Measurements from ENCODE around the gene KANSL1L. TPM values are rescaled to one million over a fixed set of nuclear protein-coding genes. Genes with fewer than 3 reads are reported as not detected.

KANSL1L gene
- total and polyA plus RNA-seq, 2 donors (not counting 1 experiment from before 2014, with no cell fraction given): 7.3 to 26.1 TPM

GRCh38 chr2:209985874-209986273 is 185.3 kb downstream of the KANSL1L start:
- Histone ChIP-seq H3K36me3 (ENCODE audit: control insufficient read depth, insufficient read depth, low read length) (no peaks in the 10 kb centered on the region), H3K27ac (ENCODE audit: insufficient read depth, low read length) (no peak overlapping the region), H3K4me3 (replicated peaks in 1 of 4; ENCODE audit: control extremely low read depth in 1 of 4, insufficient read depth in 1 of 4, low read depth in 3 of 4, low read length in 4 of 4) (no peak overlapping the region), H3K79me2 (ENCODE audit: control insufficient read depth, insufficient read depth, low read length) (no peaks in the 10 kb centered on the region), H3K4me1 (ENCODE audit: control insufficient read depth, extremely low read depth, insufficient read depth, low read length) (no peaks in the 10 kb centered on the region), H4K20me1 (ENCODE audit: control insufficient read depth, extremely low read depth, insufficient read depth, low read length) (no peaks in the 10 kb centered on the region), H3K9ac (ENCODE audit: insufficient read depth, low read length) (no peak overlapping the region), H3K27me3 (ENCODE audit: control insufficient read depth, insufficient read depth, low read length) (no peaks in the 10 kb centered on the region), H3K9me3 (ENCODE audit: control insufficient read depth, insufficient read depth, low read depth, low read length) (no peaks in the 10 kb centered on the region), H3K4me2 (ENCODE audit: extremely low read depth, insufficient read depth, low read length) (no peak overlapping the region), H2AFZ (ENCODE audit: low read length) (no peak overlapping the region)
- TF ChIP-seq CTCF (conservative IDR thresholded peaks at IDR 0.05 in 1 of 2, IDR thresholded peaks at IDR 0.05 in 1 of 2; ENCODE audit: low read depth in 1 of 2, low read length in 2 of 2): no peak
- no peak for TF ChIP-seq EZH2 (IDR thresholded peaks at IDR 0.05; ENCODE audit: low read length, missing control alignments)
- DNase-seq (ENCODE audit: low read depth in 2 of 2): no peak

GRCh38 chr2:209984291-209984690 is 186.9 kb downstream of the KANSL1L start:
- Histone ChIP-seq H3K4me1 (ENCODE audit: control insufficient read depth, extremely low read depth, insufficient read depth, low read length) (no peaks in the 10 kb centered on the region), H3K4me3 (replicated peaks in 1 of 4; ENCODE audit: control extremely low read depth in 1 of 4, insufficient read depth in 1 of 4, low read depth in 3 of 4, low read length in 4 of 4) (no peak overlapping the region), H3K36me3 (ENCODE audit: control insufficient read depth, insufficient read depth, low read length) (no peaks in the 10 kb centered on the region), H2AFZ (ENCODE audit: low read length) (no peak overlapping the region), H3K27ac (ENCODE audit: insufficient read depth, low read length) (no peak overlapping the region), H4K20me1 (ENCODE audit: control insufficient read depth, extremely low read depth, insufficient read depth, low read length) (no peaks in the 10 kb centered on the region), H3K4me2 (ENCODE audit: extremely low read depth, insufficient read depth, low read length) (no peak overlapping the region), H3K27me3 (ENCODE audit: control insufficient read depth, insufficient read depth, low read length) (no peaks in the 10 kb centered on the region), H3K9ac (ENCODE audit: insufficient read depth, low read length) (no peak overlapping the region), H3K79me2 (ENCODE audit: control insufficient read depth, insufficient read depth, low read length) (no peaks in the 10 kb centered on the region), H3K9me3 (ENCODE audit: control insufficient read depth, insufficient read depth, low read depth, low read length) (no peaks in the 10 kb centered on the region)
- no peak for DNase-seq (ENCODE audit: low read depth in 2 of 2)
- TF ChIP-seq EZH2 (IDR thresholded peaks at IDR 0.05; ENCODE audit: low read length, missing control alignments) (no peak), CTCF (conservative IDR thresholded peaks at IDR 0.05 in 1 of 2, IDR thresholded peaks at IDR 0.05 in 1 of 2; ENCODE audit: low read depth in 1 of 2, low read length in 2 of 2) (no peak)

- Histone ChIP-seq H4K20me1 (ENCODE audit: control insufficient read depth, extremely low read depth, insufficient read depth, low read length) (no peaks in the 10 kb centered on the region), H3K27ac (ENCODE audit: insufficient read depth, low read length) (no peak overlapping the region), H3K27me3 (ENCODE audit: control insufficient read depth, insufficient read depth, low read length) (no peaks in the 10 kb centered on the region), H3K9ac (ENCODE audit: insufficient read depth, low read length) (no peak overlapping the region), H3K4me1 (ENCODE audit: control insufficient read depth, extremely low read depth, insufficient read depth, low read length) (no peaks in the 10 kb centered on the region), H3K79me2 (ENCODE audit: control insufficient read depth, insufficient read depth, low read length) (no peaks in the 10 kb centered on the region), H2AFZ (ENCODE audit: low read length) (no peak overlapping the region), H3K4me2 (ENCODE audit: extremely low read depth, insufficient read depth, low read length) (no peak overlapping the region), H3K9me3 (ENCODE audit: control insufficient read depth, insufficient read depth, low read depth, low read length) (no peaks in the 10 kb centered on the region), H3K36me3 (ENCODE audit: control insufficient read depth, insufficient read depth, low read length) (no peaks in the 10 kb centered on the region), H3K4me3 (replicated peaks in 1 of 4; ENCODE audit: control extremely low read depth in 1 of 4, insufficient read depth in 1 of 4, low read depth in 3 of 4, low read length in 4 of 4) (no peak overlapping the region)
- DNase-seq (ENCODE audit: low read depth in 2 of 2): peak; percentile 19 to 66
- TF ChIP-seq CTCF (conservative IDR thresholded peaks at IDR 0.05 in 1 of 2, IDR thresholded peaks at IDR 0.05 in 1 of 2; ENCODE audit: low read depth in 1 of 2, low read length in 2 of 2) (peak in 1 of 2 donors; percentile 40), EZH2 (IDR thresholded peaks at IDR 0.05; ENCODE audit: low read length, missing control alignments) (no peak)
Measured at GRCh38 chr2:209977386-209978239, 193.6 kb downstream of the KANSL1L start.

All from fibroblast of lung (primary cell).